GM19099 (cell line): ENCODE measurements around the gene EMC9.

ENCODE experiments used
- POLR2A ChIP-seq: IDR thresholded peaks from 3 replicates; pipeline ENCODE4 v1.6.1; 2011; ENCODE audit warnings: low read depth; ENCODE audit not compliant: insufficient read length; ENCODE audit errors: extremely low read depth

The EMC9 gene

DNA sequence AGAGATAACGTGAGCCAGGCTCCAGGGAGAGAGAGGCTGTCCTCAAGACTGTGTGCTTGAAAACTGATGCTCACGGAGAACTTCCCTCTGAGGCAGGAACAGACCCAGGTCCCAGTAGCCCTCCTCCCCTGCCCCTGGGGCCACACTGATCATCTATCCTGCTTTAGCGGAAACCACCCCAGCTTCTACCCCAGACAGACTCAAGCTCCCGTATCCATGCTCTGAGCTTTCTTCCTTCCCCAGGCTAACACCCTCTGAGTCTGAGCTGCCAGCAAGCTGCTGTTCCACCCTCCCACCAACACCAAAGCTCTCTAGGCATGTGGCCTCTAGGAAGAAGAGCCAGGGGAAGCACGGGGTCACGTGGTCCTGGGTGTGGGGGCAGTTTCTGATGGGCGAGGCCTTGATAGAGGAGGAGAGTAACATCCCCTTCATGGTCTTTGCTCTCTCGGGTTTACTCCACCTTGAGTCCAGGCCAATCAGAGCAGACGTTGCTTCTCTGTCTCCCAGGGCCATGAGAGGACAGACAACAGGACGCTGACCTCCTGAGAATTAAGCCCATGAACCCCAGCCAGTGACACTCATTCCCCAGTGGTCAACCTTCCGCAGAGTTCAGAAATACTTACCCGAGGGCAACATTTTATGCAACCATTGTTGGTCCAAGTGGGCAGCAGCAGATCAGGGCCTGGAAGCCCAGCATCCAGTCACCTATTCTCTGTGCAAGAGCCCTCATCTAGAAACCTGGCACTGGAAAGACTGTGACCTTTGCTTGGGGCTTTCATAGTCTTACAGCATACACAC is 45.9 kb downstream of the EMC9 start:
- peak; percentile 97 for TF ChIP-seq POLR2A

DNA sequence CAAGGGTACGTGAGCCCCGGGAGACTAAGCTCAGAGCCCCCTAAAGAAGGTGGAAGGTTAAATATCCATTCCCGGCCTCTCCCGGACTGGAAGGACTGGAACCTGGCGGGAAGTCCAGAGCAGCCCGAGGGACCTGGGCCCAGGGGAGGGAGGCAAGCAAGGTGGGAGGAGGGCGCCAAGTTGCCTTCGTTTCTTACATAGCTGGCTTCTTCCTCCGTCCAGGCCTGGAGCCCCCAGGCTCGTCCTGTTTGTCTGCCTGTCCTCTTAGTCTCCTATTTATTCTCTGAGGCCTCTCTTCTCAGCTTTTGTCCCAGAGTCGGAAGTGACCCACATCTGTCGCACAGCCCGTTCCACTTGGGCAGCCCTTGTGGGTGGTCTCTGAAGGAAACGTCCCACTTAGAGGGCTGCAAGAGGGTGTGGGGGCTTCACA is 46.5 kb downstream of the EMC9 start:
- TF ChIP-seq POLR2A = no peak

DNA sequence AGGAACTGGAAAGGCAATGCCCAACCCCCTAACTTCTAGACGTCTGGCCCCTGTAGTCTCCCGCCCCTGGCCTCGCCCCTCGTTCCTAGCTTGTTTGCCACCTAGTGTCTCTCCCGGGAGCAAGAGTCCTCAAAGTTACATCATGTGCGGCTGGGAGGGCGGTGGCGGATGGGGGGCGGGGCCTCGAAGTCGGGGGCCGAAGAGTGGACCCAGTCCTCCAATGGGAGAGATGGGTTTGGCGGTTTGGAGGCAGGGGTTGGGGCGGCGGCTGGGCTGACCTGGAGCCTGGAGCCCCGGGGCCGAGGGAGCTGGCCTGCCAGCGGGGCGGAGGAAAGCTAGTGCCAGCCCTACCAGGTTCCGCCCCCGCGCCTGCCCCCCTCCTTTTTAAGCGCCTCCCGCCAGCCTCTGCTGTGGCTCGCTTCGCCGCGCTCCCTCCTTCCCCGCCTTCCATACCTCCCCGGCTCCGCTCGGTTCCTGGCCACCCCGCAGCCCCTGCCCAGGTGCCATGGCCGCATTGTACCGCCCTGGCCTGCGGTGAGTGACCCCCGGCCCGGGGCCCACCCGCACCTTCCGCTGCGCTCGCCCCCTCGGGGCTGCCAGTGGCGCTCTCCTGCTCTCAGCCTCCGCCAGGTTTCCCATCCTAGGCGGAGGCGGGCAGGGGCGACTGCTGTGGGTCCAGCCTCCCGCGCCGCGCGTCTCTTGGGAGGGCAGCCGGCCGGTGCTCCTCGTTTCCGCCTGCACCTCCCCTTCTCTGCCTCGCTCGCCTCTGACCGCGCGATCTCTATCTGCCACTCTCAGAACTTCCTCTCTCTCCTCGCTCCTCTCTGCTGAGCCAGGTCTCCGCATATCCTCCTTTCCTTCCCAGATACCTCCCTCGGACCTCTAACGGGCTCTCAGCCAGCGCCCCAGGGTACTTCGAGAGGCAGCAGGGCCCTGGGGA is 47.2 kb downstream of the EMC9 start, which contains the start of gene PCK2:
Gene PCK2, plus strand, starts transcription at position 411 of the 940 bp plus-strand sequence. Its CDS starts 95 bp downstream, at position 506.
- peak; percentile 98 for TF ChIP-seq POLR2A

GRCh38 chr14:24093207-24093900 is 48.0 kb downstream of the EMC9 start:
- TF ChIP-seq POLR2A = no peak

DNA sequence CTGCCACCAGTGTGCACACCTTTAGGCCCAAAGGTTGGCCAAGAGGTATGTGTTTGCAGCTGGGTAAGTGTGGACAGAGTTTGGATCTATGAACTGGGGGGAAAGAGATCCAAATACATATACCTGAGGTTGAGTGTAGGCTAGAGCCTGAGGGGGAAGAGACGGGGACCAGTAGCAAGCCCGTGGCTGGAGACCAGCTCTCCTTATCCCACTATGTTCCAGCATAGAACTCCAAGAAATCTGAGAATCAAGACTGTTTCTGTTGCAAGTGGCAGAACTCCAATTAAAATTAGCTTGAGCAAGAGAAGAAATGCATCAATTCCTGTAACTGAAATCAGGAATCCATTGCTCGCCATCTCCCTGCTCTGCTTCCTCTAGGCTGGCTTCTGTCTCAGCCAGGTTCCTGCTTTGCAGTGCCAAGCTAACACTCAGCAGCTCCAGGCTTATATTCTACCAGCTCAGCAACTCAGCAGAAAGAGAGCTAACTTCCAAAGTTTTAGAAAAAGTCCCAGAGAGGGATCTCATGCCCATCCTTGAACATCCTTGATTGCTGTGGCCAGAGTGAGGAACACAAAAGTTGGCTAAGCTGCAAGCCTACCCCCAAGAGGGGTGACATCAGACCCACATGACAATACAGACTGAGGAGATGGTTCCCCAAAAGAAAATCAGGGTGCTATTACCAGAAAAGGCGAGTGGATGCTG is 48.7 kb downstream of the EMC9 start:
- no peak for TF ChIP-seq POLR2A

- no peak for TF ChIP-seq POLR2A
Measured at GRCh38 chr14:24092110-24092504, 49.3 kb downstream of the EMC9 start.

GRCh38 chr14:24089890-24090289 is 51.5 kb downstream of the EMC9 start:
- no peak for TF ChIP-seq POLR2A
